ENCODE measurements around the gene FUT7. TPM values are rescaled to one million over a fixed set of nuclear protein-coding genes. Genes with fewer than 3 reads are reported as not detected.

FUT7 gene
- total RNA-seq, 1 donor from 2014 or later = 0.13 TPM

- Mint-ChIP-seq H3K4me1 (ENCODE audit: unreplicated experiment) (peaks cover 25% of the 10 kb centered on the region), H3K27me3 (ENCODE audit: unreplicated experiment) (peaks cover 5% of the 10 kb centered on the region), H3K9me3 (ENCODE audit: unreplicated experiment) (no peaks in the 10 kb centered on the region), H3K36me3 (ENCODE audit: unreplicated experiment) (no peaks in the 10 kb centered on the region), H3K4me3 (ENCODE audit: unreplicated experiment) (no peak overlapping the region), H3K27ac (ENCODE audit: unreplicated experiment) (peak overlapping the region; percentile 43)
- no peak for TF ChIP-seq CTCF (IDR thresholded peaks at IDR 0.05)
- DNase-seq (ENCODE audit: extremely low spot score, unreplicated experiment) = peak; percentile 95
Measured at GRCh38 chr9:137055385-137056364, 23.8 kb upstream of the FUT7 start.

GRCh38 chr9:137054932-137055384, 23.1 kb upstream of the FUT7 start:
- TF ChIP-seq CTCF (IDR thresholded peaks at IDR 0.05) = no peak
- H3K9me3 Mint-ChIP-seq (ENCODE audit: unreplicated experiment) = no peaks in the 10 kb centered on the region
- no peak overlapping the region for H3K27ac Mint-ChIP-seq (ENCODE audit: unreplicated experiment)
- peaks cover 25% of the 10 kb centered on the region for H3K4me1 Mint-ChIP-seq (ENCODE audit: unreplicated experiment)
- no peak overlapping the region for H3K4me3 Mint-ChIP-seq (ENCODE audit: unreplicated experiment)
- DNase-seq (ENCODE audit: extremely low spot score, unreplicated experiment) = no peak
- no peaks in the 10 kb centered on the region for H3K36me3 Mint-ChIP-seq (ENCODE audit: unreplicated experiment)
- peaks cover 5% of the 10 kb centered on the region for H3K27me3 Mint-ChIP-seq (ENCODE audit: unreplicated experiment)

- no peak for TF ChIP-seq CTCF (IDR thresholded peaks at IDR 0.05)
Measured at GRCh38 chr9:137053944-137054931, 22.4 kb upstream of the FUT7 start, which contains the start of gene ENTPD2. Gene ENTPD2 (minus strand): TSS chr9:137054061. CDS start chr9:137053997, 64 bp downstream.

GRCh38 chr9:137052998-137053943, 21.4 kb upstream of the FUT7 start:
- Mint-ChIP-seq H3K27me3 (ENCODE audit: unreplicated experiment) (peaks cover 11% of the 10 kb centered on the region), H3K36me3 (ENCODE audit: unreplicated experiment) (no peaks in the 10 kb centered on the region), H3K4me1 (ENCODE audit: unreplicated experiment) (peaks cover 26% of the 10 kb centered on the region), H3K27ac (ENCODE audit: unreplicated experiment) (no peak overlapping the region), H3K9me3 (ENCODE audit: unreplicated experiment) (no peaks in the 10 kb centered on the region), H3K4me3 (ENCODE audit: unreplicated experiment) (no peak overlapping the region)
- TF ChIP-seq CTCF (IDR thresholded peaks at IDR 0.05) = no peak
- no peak for DNase-seq (ENCODE audit: extremely low spot score, unreplicated experiment)

More at GRCh38 chr9:137053944-137054931, 22.4 kb upstream of the FUT7 start, which contains the start of gene ENTPD2:
- Mint-ChIP-seq H3K27me3 (ENCODE audit: unreplicated experiment) (peaks cover 11% of the 10 kb centered on the region), H3K9me3 (ENCODE audit: unreplicated experiment) (no peaks in the 10 kb centered on the region), H3K36me3 (ENCODE audit: unreplicated experiment) (no peaks in the 10 kb centered on the region), H3K27ac (ENCODE audit: unreplicated experiment) (no peak within 1 kb of the TSS), H3K4me1 (ENCODE audit: unreplicated experiment) (peaks cover 26% of the 10 kb centered on the region), H3K4me3 (ENCODE audit: unreplicated experiment) (no peak within 1 kb of the TSS)
- no peak for DNase-seq (ENCODE audit: extremely low spot score, unreplicated experiment)
